H1 (cell line): ENCODE measurements around the gene PRKACA. TPM values are rescaled to one million over a fixed set of nuclear protein-coding genes. Genes with fewer than 3 reads are reported as not detected.

Experiments
- CHD1 ChIP-seq: IDR thresholded peaks from 2 replicates; pipeline ENCODE4 v1.6.1; 2012; ENCODE audit warnings: low read depth, low read length, improper control_type of control experiment
- CTBP2 ChIP-seq: IDR thresholded peaks from 2 replicates; pipeline ENCODE4 v1.7.0; 2011; ENCODE audit warnings: borderline replicate concordance, mild to moderate bottlenecking, moderate library complexity, mixed read lengths, low read length; ENCODE audit not compliant: insufficient read depth, insufficient read length
- EGR1 ChIP-seq: IDR thresholded peaks from 2 replicates; pipeline ENCODE4 v1.6.1; 2011; ENCODE audit warnings: low read depth, low read length, borderline replicate concordance
- JUND ChIP-seq: IDR thresholded peaks from 2 replicates; pipeline ENCODE4 v1.6.1; 2011; ENCODE audit warnings: mild to moderate bottlenecking, improper control_type of control experiment, low read length
- RNF2 ChIP-seq: fragments of 200-900, 300-1000 bp; sonication (generic); IDR thresholded peaks from 2 replicates; pipeline ENCODE4 v1.7.1; 2016; ENCODE audit warnings: borderline replicate concordance, low read depth, mild to moderate bottlenecking, antibody characterized with exemption, low read length; ENCODE audit not compliant: poor library complexity, severe bottlenecking; ENCODE audit errors: missing control alignments
- SP2 ChIP-seq: IDR thresholded peaks from 2 replicates; pipeline ENCODE4 v1.6.1; 2012; ENCODE audit warnings: mild to moderate bottlenecking, low read length, inconsistent platforms
- polyA plus RNA-seq, 7 experiments: library from polyadenylated mRNA; depleted of rRNA in 3 of 7; stranded (reverse) in 5 of 7; unstranded in 2 of 7; fragments of >200 nt in 5 of 7; fragments of 200-250 nt in 2 of 7; gene quantifications; 1 replicate in 5 of 7; 2 replicates in 1 of 7; 4 replicates in 1 of 7; pipeline versions ENCODE4 v1.2.1 to v1.2.3, GENCODE V29; 2011 to 2013; ENCODE audit warnings: missing spikeins in 2 of 7, mixed read lengths in 2 of 7
- total RNA-seq: library from RNA; stranded (reverse); fragmentation: NEBNext Ultra II Directional; extraction: Animal tissue kit (Norgen Biotek cat#: 25700); gene quantifications from 2 replicates; pipeline ENCODE4 v1.2.1, GENCODE V29; 2021

Gene PRKACA
- total and polyA plus RNA-seq, 2 of the 8 experiments (the other 6 are each of a cell fraction or from before 2014, with no cell fraction given): 14.2 to 48.2 TPM

- no peak for TF ChIP-seq EGR1
- no peak for TF ChIP-seq CHD1
- TF ChIP-seq CTBP2: no peak
- no peak for TF ChIP-seq SP2
- TF ChIP-seq JUND: no peak
- TF ChIP-seq RNF2: no peak
- TF ChIP-seq, all 59 proteins: peak for 0
Observed at GRCh38 chr19:14122924-14123323, 5.4 kb upstream of the PRKACA start (continued).
